Loucy (cell line): ENCODE results near the gene THOC1.

Source experiments
- H2AFZ ChIP-seq: fragments of 200-600 bp; sonication (generic); 2 replicates; pipeline ENCODE4 v1.6.0; 2016; ENCODE audit warnings: antibody characterized with exemption, mild to moderate bottlenecking, low read length, moderate library complexity
- H3F3A ChIP-seq: fragments of 200-600 bp; 2 replicates; pipeline ENCODE4 v1.6.0; 2016; ENCODE audit warnings: antibody characterized with exemption, low read depth, mild to moderate bottlenecking
- H3K27me3 ChIP-seq: fragments of 200-600 bp; sonication (generic); 2 replicates; pipeline ENCODE4 v1.6.1; 2014; ENCODE audit warnings: low read length, mild to moderate bottlenecking; ENCODE audit not compliant: insufficient read depth, poor library complexity, severe bottlenecking
- H3K36me3 ChIP-seq: fragments of 200-600 bp; sonication (generic); 2 replicates; pipeline ENCODE4 v1.6.1; 2016; ENCODE audit warnings: low read length; ENCODE audit not compliant: insufficient read depth
- H3K4me1 ChIP-seq: fragments of 200-600 bp; sonication (generic); 2 replicates; pipeline ENCODE4 v1.5.1; 2014; ENCODE audit warnings: low read length, mild to moderate bottlenecking; ENCODE audit not compliant: insufficient read depth, poor library complexity, severe bottlenecking
- H3K4me2 ChIP-seq: fragments of 200-600 bp; sonication (generic); 2 replicates; pipeline ENCODE4 v1.6.0; 2014; ENCODE audit warnings: antibody characterized with exemption, low read length, low read depth, mild to moderate bottlenecking; ENCODE audit not compliant: poor library complexity, severe bottlenecking
- H3K4me3 ChIP-seq: fragments of 200-600 bp; sonication (generic); 2 replicates; pipeline ENCODE4 v1.5.1; 2014; ENCODE audit warnings: low read length, mild to moderate bottlenecking, mixed read lengths; ENCODE audit not compliant: poor library complexity, severe bottlenecking
- H3K79me2 ChIP-seq: fragments of 200-600 bp; sonication (generic); 2 replicates; pipeline ENCODE4 v1.6.1; 2014; ENCODE audit warnings: low read length; ENCODE audit not compliant: insufficient read depth
- H3K9ac ChIP-seq: fragments of 200-600 bp; sonication (generic); 2 replicates; pipeline ENCODE4 v1.6.0; 2014; ENCODE audit warnings: mild to moderate bottlenecking, low read depth, low read length, moderate library complexity; ENCODE audit not compliant: poor library complexity, severe bottlenecking
- H3K9me2 ChIP-seq: fragments of 200-600 bp; sonication (generic); replicated peaks from 2 replicates; pipeline ENCODE4 v1.6.1; 2016; ENCODE audit warnings: low read depth, low read length, mixed read lengths
- H3K9me3 ChIP-seq: fragments of 200-600 bp; sonication (generic); 2 replicates; pipeline ENCODE4 v1.6.1; 2014; ENCODE audit warnings: mild to moderate bottlenecking, antibody characterized with exemption, low read length, low read depth; ENCODE audit not compliant: insufficient read depth
- H4K20me1 ChIP-seq: fragments of 200-600 bp; sonication (generic); 2 replicates; pipeline ENCODE4 v1.6.0; 2014; ENCODE audit warnings: antibody characterized with exemption, low read length, mild to moderate bottlenecking; ENCODE audit not compliant: insufficient read depth, poor library complexity, severe bottlenecking
- EZH2phosphoT487 ChIP-seq: fragments of 200-600 bp; IDR thresholded peaks from 2 replicates; pipeline ENCODE4 v1.6.1; 2018; ENCODE audit warnings: antibody characterized with exemption, mild to moderate bottlenecking, moderate library complexity, borderline replicate concordance
- TF ChIP-seq, protein P1 (sequence below): fragments of 200-600 bp; sonication (generic); conservative IDR thresholded peaks from 2 replicates; pipeline ENCODE4 v1.5.1; 2014; ENCODE audit warnings: mild to moderate bottlenecking, antibody characterized with exemption, low read length

Gene THOC1

DNA sequence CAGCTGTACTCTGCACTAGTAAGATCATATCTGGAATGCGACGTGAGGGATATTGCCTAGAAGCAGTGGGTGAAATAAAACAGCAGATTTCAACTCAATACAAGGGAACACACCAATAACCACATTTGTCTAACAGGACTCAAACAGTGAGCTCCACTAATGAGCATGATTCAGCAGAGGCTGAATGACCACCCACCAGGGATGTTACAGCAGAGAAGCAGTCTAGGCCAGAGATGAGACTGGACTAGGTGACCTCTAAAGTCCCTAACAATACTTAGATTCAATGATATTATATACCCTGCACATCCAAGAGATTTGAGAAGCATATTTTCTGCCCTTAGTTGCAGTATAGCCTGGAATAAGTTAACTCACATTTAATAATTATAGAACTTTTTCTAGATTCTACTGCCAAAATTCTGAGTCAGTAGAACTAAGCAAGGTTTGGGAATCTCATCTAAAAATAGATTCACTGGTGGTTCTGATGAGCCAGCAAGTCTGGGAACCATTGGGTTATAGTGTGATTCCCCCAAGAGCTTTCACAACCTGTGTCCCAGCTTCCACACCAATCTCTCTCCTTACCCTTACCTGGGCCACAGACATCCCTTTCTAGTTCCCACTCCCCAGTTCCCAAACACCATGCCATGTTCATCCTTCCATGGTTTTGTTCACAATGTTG lies 6.3 kb downstream of the THOC1 start:
- no peaks in the 10 kb centered on the region for H3K9me3 ChIP-seq
- H3K27me3 ChIP-seq = no peaks in the 10 kb centered on the region
- no peak overlapping the region for H2AFZ ChIP-seq
- no peak overlapping the region for H3K9ac ChIP-seq
- peaks cover 34% of the 10 kb centered on the region; the same call in 1 of the 2 replicates for H3K36me3 ChIP-seq
- peaks cover 28% of the 10 kb centered on the region for H3K4me1 ChIP-seq
- H3K4me3 ChIP-seq = no peak overlapping the region
- TF ChIP-seq, protein P1, sequence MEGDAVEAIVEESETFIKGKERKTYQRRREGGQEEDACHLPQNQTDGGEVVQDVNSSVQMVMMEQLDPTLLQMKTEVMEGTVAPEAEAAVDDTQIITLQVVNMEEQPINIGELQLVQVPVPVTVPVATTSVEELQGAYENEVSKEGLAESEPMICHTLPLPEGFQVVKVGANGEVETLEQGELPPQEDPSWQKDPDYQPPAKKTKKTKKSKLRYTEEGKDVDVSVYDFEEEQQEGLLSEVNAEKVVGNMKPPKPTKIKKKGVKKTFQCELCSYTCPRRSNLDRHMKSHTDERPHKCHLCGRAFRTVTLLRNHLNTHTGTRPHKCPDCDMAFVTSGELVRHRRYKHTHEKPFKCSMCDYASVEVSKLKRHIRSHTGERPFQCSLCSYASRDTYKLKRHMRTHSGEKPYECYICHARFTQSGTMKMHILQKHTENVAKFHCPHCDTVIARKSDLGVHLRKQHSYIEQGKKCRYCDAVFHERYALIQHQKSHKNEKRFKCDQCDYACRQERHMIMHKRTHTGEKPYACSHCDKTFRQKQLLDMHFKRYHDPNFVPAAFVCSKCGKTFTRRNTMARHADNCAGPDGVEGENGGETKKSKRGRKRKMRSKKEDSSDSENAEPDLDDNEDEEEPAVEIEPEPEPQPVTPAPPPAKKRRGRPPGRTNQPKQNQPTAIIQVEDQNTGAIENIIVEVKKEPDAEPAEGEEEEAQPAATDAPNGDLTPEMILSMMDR = no peak
- no peak for TF ChIP-seq EZH2phosphoT487
- no peaks in the 10 kb centered on the region for H3F3A ChIP-seq
- no peaks in the 10 kb centered on the region for H3K9me2 ChIP-seq
- H3K79me2 ChIP-seq = peaks cover 17% of the 10 kb centered on the region
- peak overlapping the region; percentile 0 for H3K4me2 ChIP-seq
- peaks cover 6% of the 10 kb centered on the region for H4K20me1 ChIP-seq

DNA sequence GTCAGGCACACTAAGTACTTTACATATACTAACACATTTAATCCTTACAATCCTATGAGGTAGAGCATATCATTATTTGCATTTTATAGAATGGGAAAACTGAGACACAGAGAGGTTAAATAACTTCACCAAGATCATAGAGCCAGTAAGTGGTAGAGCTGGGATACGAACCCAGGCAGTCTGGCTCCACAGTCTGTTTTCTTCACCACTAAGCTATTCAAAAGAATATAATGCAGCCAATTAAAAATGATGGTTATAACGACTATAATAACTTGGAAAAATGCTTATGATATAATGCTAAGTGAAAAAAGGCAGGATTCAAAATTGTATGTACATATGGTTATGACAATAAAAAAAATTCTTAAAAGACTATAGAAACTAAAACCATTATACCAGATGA lies 7.3 kb downstream of the THOC1 start:
- H3K79me2 ChIP-seq = peaks cover 7% of the 10 kb centered on the region
- no peak overlapping the region for H3K9ac ChIP-seq
- TF ChIP-seq, protein P1 = no peak
- no peak for TF ChIP-seq EZH2phosphoT487
- no peaks in the 10 kb centered on the region for H3F3A ChIP-seq
- no peaks in the 10 kb centered on the region for H3K9me2 ChIP-seq
- no peak overlapping the region for H2AFZ ChIP-seq
- peaks cover 43% of the 10 kb centered on the region; the same call in 1 of the 2 replicates for H3K36me3 ChIP-seq
- H3K4me2 ChIP-seq = peak overlapping the region; percentile 0
- H3K27me3 ChIP-seq = no peaks in the 10 kb centered on the region
- peaks cover 19% of the 10 kb centered on the region for H3K4me1 ChIP-seq
- no peaks in the 10 kb centered on the region for H3K9me3 ChIP-seq
- H4K20me1 ChIP-seq = no peaks in the 10 kb centered on the region
- H3K4me3 ChIP-seq = no peak overlapping the region

DNA sequence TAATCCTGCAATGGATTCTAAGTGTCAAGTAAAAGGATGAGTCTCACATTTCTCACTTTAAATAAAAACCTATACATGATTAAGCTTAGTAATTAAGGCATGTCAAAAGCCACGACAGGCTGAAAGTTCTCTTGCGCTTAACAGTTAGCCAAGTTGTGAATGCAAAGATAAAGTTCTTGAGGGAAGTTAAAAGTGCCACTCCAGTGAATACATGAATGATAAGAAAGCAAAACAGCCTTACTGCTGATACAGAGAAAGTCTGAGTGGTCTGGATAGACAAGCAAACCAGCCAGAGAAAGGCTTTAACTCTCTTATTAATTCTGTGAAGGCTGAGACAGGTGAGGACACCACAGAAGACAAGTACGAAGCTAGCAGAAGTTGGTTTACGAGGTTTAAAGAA lies 12.7 kb downstream of the THOC1 start:
- no peak overlapping the region for H3K4me3 ChIP-seq
- H3K4me1 ChIP-seq = no peaks in the 10 kb centered on the region
- no peaks in the 10 kb centered on the region for H3F3A ChIP-seq
- H3K9me3 ChIP-seq = no peaks in the 10 kb centered on the region
- no peaks in the 10 kb centered on the region for H3K27me3 ChIP-seq
- H3K9ac ChIP-seq = no peak overlapping the region
- no peak for TF ChIP-seq EZH2phosphoT487
- TF ChIP-seq, protein P1 = no peak
- H4K20me1 ChIP-seq = no peaks in the 10 kb centered on the region
- H3K36me3 ChIP-seq = peaks cover 79% of the 10 kb centered on the region
- no peaks in the 10 kb centered on the region for H3K79me2 ChIP-seq
- no peaks in the 10 kb centered on the region for H3K9me2 ChIP-seq
- H2AFZ ChIP-seq = no peak overlapping the region
- no peak overlapping the region for H3K4me2 ChIP-seq
